GM23338 (cell line): ENCODE measurements around the gene STPG2. TPM values are rescaled to one million over a fixed set of nuclear protein-coding genes. Genes with fewer than 3 reads are reported as not detected.

Source experiments
- ATAC-seq: fragments of 200-7000 bp; cut with Tn5 transposase; 3 replicates; pipeline ENCODE4 v1.9.1; 2020
- DNase-seq: peaks from one replicate; pipeline ENCODE4 v3.0.0-alpha.2; 2015; ENCODE audit warnings: low spot score
- H2AFZ ChIP-seq: fragments of 200-600 bp; sonication (generic); 2 replicates; pipeline ENCODE4 v1.8.0; 2016; ENCODE audit warnings: antibody characterized with exemption, mild to moderate bottlenecking, moderate library complexity
- H3F3A ChIP-seq: fragments of 200-600 bp; sonication (generic); replicated peaks from 2 replicates; pipeline ENCODE4 v1.8.0; 2017; ENCODE audit warnings: antibody characterized with exemption, mixed run types, low read depth
- H3K27ac ChIP-seq: fragments of 200-600 bp; sonication (generic); 2 replicates; pipeline ENCODE4 v1.6.1; 2016; ENCODE audit warnings: low read depth
- H3K27me3 ChIP-seq: fragments of 200-600 bp; sonication (generic); 2 replicates; pipeline ENCODE4 v1.8.0; 2016; ENCODE audit warnings: mild to moderate bottlenecking, mixed run types, moderate library complexity; ENCODE audit not compliant: insufficient read depth
- H3K36me3 ChIP-seq: fragments of 200-600 bp; sonication (generic); 2 replicates; pipeline ENCODE4 v1.8.0; 2016; ENCODE audit warnings: mild to moderate bottlenecking; ENCODE audit not compliant: insufficient read depth
- H3K4me1 ChIP-seq: fragments of 200-600 bp; sonication (generic); 2 replicates; pipeline ENCODE4 v1.8.0; 2016; ENCODE audit warnings: mild to moderate bottlenecking, moderate library complexity; ENCODE audit not compliant: insufficient read depth
- H3K4me2 ChIP-seq: fragments of 200-600 bp; sonication (generic); 2 replicates; pipeline ENCODE4 v1.7.1; 2017; ENCODE audit warnings: mixed run types
- H3K4me3 ChIP-seq: fragments of 200-600 bp; sonication (generic); 2 replicates; pipeline ENCODE4 v1.6.1; 2016; ENCODE audit warnings: mixed run types
- H3K79me2 ChIP-seq: fragments of 200-600 bp; sonication (generic); replicated peaks from 2 replicates; pipeline ENCODE4 v1.8.0; 2017; ENCODE audit warnings: mild to moderate bottlenecking; ENCODE audit not compliant: insufficient read depth
- H3K9me2 ChIP-seq: fragments of 200-600 bp; sonication (generic); 2 replicates; pipeline ENCODE4 v1.8.0; 2017; ENCODE audit not compliant: insufficient read depth
- H4K20me1 ChIP-seq: fragments of 200-600 bp; sonication (generic); replicated peaks from 2 replicates; pipeline ENCODE4 v1.8.0; 2017; ENCODE audit warnings: mild to moderate bottlenecking; ENCODE audit not compliant: insufficient read depth
- H3K27ac Mint-ChIP-seq: 2 replicates; pipeline ENCODE4 v1.8.0; 2020; ENCODE audit warnings: inconsistent platforms, mild to moderate bottlenecking, moderate library complexity, mixed read lengths
- H3K27me3 Mint-ChIP-seq: 3 replicates; pipeline ENCODE4 v1.8.0; 2022; ENCODE audit warnings: low read depth, mild to moderate bottlenecking, moderate library complexity, mixed read lengths, inconsistent platforms; ENCODE audit not compliant: insufficient read depth, poor library complexity
- H3K36me3 Mint-ChIP-seq: 3 replicates; pipeline ENCODE4 v1.8.0; 2021; ENCODE audit warnings: low read depth, mild to moderate bottlenecking, inconsistent platforms, moderate library complexity, mixed read lengths
- H3K4me1 Mint-ChIP-seq: 3 replicates; pipeline ENCODE4 v1.8.0; 2020; ENCODE audit warnings: mild to moderate bottlenecking, inconsistent platforms, mixed read lengths
- H3K4me3 Mint-ChIP-seq: 3 replicates; pipeline ENCODE4 v1.8.0; 2021; ENCODE audit warnings: moderate library complexity, mild to moderate bottlenecking, inconsistent platforms, mixed read lengths
- H3K9me3 Mint-ChIP-seq: 3 replicates; pipeline ENCODE4 v1.8.0; 2020; ENCODE audit warnings: moderate library complexity, mild to moderate bottlenecking, inconsistent platforms, mixed read lengths
- CREB1 ChIP-seq: fragments of 250-450 bp; sonication (Bioruptor Pico); IDR thresholded peaks from 2 replicates; pipeline ENCODE4 v1.5.0; 2020; ENCODE audit warnings: low read depth, mild to moderate bottlenecking, moderate library complexity
- EZH2 ChIP-seq: fragments of 200-600 bp; sonication (generic); IDR thresholded peaks from one replicate; pipeline ENCODE4 v1.8.0; 2017; ENCODE audit warnings: antibody characterized with exemption, mild to moderate bottlenecking, low read depth; ENCODE audit not compliant: unreplicated experiment
- NANOG ChIP-seq: IDR thresholded peaks from 2 replicates; pipeline ENCODE4 v1.6.1; 2016; ENCODE audit warnings: antibody characterized with exemption, borderline replicate concordance
- POLR2AphosphoS5 ChIP-seq: IDR thresholded peaks from 2 replicates; pipeline ENCODE4 v1.6.1; 2016; ENCODE audit warnings: antibody characterized with exemption, low read depth
- ZNF114 ChIP-seq: fragments of 250-450 bp; sonication (Bioruptor Pico); IDR thresholded peaks from 2 replicates; pipeline ENCODE4 v1.5.0; 2020; ENCODE audit warnings: mild to moderate bottlenecking, moderate library complexity
- ZNF331 ChIP-seq: fragments of 250-450 bp; sonication (Bioruptor Pico); IDR thresholded peaks from 2 replicates; pipeline ENCODE4 v1.5.0; 2020; ENCODE audit warnings: low read depth, mild to moderate bottlenecking, moderate library complexity
- polyA plus RNA-seq: library from polyadenylated mRNA; unstranded; fragments of >200 nt; fragmentation: Nextera tagmentation; extraction: Ambion mirVana; gene quantifications from 2 replicates; pipeline ENCODE4 v1.2.1, GENCODE V29; 2016
- total RNA-seq: library from RNA; depleted of rRNA; stranded (reverse); fragments of >200 nt; shearing (Covaris generic); gene quantifications from 2 replicates; pipeline ENCODE4 v1.2.3, GENCODE V29; 2014
- TF ChIP-seq, protein P1 (sequence below): fragments of 250-450 bp; sonication (Bioruptor Pico); IDR thresholded peaks from 2 replicates; pipeline ENCODE4 v1.5.0; 2020; ENCODE audit warnings: mild to moderate bottlenecking, moderate library complexity
- TF ChIP-seq, protein P2 (sequence below), 2 experiments: fragments of 200-600 bp in 1 of 2; sonication (generic) in 1 of 2; conservative IDR thresholded peaks; 2 replicates each; pipeline versions ENCODE4 v1.5.1 to v1.6.1; 2016 to 2017; ENCODE audit warnings: antibody characterized with exemption in 2 of 2, low read depth in 2 of 2, mild to moderate bottlenecking in 2 of 2, moderate library complexity in 1 of 2

STPG2 gene
- total and polyA plus RNA-seq, 2 experiments from 2014 or later = 0.17 to 0.32 TPM

- TF ChIP-seq, protein P1, sequence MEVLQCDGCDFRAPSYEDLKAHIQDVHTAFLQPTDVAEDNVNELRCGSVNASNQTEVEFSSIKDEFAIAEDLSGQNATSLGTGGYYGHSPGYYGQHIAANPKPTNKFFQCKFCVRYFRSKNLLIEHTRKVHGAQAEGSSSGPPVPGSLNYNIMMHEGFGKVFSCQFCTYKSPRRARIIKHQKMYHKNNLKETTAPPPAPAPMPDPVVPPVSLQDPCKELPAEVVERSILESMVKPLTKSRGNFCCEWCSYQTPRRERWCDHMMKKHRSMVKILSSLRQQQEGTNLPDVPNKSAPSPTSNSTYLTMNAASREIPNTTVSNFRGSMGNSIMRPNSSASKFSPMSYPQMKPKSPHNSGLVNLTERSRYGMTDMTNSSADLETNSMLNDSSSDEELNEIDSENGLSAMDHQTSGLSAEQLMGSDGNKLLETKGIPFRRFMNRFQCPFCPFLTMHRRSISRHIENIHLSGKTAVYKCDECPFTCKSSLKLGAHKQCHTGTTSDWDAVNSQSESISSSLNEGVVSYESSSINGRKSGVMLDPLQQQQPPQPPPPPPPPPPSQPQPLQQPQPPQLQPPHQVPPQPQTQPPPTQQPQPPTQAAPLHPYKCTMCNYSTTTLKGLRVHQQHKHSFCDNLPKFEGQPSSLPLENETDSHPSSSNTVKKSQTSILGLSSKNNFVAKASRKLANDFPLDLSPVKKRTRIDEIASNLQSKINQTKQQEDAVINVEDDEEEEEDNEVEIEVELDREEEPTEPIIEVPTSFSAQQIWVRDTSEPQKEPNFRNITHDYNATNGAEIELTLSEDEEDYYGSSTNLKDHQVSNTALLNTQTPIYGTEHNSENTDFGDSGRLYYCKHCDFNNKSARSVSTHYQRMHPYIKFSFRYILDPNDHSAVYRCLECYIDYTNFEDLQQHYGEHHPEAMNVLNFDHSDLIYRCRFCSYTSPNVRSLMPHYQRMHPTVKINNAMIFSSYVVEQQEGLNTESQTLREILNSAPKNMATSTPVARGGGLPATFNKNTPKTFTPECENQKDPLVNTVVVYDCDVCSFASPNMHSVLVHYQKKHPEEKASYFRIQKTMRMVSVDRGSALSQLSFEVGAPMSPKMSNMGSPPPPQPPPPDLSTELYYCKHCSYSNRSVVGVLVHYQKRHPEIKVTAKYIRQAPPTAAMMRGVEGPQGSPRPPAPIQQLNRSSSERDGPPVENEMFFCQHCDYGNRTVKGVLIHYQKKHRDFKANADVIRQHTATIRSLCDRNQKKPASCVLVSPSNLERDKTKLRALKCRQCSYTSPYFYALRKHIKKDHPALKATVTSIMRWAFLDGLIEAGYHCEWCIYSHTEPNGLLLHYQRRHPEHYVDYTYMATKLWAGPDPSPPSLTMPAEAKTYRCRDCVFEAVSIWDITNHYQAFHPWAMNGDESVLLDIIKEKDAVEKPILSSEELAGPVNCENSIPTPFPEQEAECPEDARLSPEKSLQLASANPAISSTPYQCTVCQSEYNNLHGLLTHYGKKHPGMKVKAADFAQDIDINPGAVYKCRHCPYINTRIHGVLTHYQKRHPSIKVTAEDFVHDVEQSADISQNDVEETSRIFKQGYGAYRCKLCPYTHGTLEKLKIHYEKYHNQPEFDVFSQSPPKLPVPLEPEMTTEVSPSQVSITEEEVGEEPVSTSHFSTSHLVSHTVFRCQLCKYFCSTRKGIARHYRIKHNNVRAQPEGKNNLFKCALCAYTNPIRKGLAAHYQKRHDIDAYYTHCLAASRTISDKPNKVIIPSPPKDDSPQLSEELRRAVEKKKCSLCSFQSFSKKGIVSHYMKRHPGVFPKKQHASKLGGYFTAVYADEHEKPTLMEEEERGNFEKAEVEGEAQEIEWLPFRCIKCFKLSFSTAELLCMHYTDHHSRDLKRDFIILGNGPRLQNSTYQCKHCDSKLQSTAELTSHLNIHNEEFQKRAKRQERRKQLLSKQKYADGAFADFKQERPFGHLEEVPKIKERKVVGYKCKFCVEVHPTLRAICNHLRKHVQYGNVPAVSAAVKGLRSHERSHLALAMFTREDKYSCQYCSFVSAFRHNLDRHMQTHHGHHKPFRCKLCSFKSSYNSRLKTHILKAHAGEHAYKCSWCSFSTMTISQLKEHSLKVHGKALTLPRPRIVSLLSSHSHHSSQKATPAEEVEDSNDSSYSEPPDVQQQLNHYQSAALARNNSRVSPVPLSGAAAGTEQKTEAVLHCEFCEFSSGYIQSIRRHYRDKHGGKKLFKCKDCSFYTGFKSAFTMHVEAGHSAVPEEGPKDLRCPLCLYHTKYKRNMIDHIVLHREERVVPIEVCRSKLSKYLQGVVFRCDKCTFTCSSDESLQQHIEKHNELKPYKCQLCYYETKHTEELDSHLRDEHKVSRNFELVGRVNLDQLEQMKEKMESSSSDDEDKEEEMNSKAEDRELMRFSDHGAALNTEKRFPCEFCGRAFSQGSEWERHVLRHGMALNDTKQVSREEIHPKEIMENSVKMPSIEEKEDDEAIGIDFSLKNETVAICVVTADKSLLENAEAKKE (CRISPR knock-in tag) = no peak
- no peak for TF ChIP-seq NANOG
- TF ChIP-seq POLR2AphosphoS5 = no peak
Observed at GRCh38 chr4:97646997-97647396, 496.3 kb downstream of the STPG2 start (continued).

DNA sequence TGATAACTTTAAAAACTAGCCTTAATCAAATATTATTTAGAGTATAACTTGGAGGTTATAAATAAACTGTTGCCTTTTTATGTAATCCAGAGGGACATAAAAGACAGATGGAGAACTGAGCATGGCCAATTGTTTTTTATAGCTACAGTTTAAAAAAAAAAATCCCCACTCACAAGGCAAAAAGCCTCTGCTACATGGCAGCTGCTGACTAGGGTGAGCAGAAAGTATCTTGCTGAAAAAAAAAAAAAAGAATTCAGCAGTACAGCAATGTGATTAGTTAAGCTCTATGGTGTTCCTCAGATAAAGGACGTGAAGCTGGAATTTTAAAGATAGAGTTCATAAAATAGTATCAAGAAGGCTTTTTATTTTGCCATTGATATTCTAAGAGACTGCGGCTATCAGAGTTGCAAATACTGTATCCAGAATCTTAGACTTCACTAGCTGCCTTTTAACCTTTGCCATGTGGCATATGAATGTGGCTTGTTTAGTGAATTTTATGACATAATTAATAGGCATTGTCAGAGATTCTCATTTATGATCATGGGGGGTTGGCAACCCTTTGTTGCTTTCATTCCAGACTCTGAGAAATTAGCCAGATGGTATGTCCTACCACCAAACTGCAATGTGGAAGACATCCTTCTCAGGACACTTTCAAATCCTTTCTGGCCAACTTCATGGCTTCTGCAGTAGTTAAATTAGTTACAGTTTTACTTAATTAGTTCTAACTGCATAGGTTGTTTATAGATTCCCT lies 498.0 kb downstream of the STPG2 start:
- no peak overlapping the region for H3K4me2 ChIP-seq
- Mint-ChIP-seq H3K4me1 (no peaks in the 10 kb centered on the region), H3K27me3 (no peaks in the 10 kb centered on the region), H3K27ac (no peak overlapping the region), H3K36me3 (no peaks in the 10 kb centered on the region), H3K4me3 (no peak overlapping the region), H3K9me3 (no peaks in the 10 kb centered on the region)
- DNase-seq (no peak), ATAC-seq (no peak)
- no peak overlapping the region for H3K27ac ChIP-seq
- no peaks in the 10 kb centered on the region for H4K20me1 ChIP-seq
- H3K4me3 ChIP-seq = no peak overlapping the region
- no peaks in the 10 kb centered on the region for H3K9me2 ChIP-seq
- H3F3A ChIP-seq = no peaks in the 10 kb centered on the region
- no peaks in the 10 kb centered on the region for H3K27me3 ChIP-seq
- H3K36me3 ChIP-seq = no peaks in the 10 kb centered on the region
- no peak overlapping the region for H2AFZ ChIP-seq
- H3K4me1 ChIP-seq = no peaks in the 10 kb centered on the region
- no peaks in the 10 kb centered on the region for H3K79me2 ChIP-seq
- TF ChIP-seq POLR2AphosphoS5 (no peak), EZH2 (no peak), CREB1 (CRISPR knock-in tag) (no peak), ZNF114 (CRISPR knock-in tag) (no peak), ZNF331 (no peak)
- TF ChIP-seq, protein P2, sequence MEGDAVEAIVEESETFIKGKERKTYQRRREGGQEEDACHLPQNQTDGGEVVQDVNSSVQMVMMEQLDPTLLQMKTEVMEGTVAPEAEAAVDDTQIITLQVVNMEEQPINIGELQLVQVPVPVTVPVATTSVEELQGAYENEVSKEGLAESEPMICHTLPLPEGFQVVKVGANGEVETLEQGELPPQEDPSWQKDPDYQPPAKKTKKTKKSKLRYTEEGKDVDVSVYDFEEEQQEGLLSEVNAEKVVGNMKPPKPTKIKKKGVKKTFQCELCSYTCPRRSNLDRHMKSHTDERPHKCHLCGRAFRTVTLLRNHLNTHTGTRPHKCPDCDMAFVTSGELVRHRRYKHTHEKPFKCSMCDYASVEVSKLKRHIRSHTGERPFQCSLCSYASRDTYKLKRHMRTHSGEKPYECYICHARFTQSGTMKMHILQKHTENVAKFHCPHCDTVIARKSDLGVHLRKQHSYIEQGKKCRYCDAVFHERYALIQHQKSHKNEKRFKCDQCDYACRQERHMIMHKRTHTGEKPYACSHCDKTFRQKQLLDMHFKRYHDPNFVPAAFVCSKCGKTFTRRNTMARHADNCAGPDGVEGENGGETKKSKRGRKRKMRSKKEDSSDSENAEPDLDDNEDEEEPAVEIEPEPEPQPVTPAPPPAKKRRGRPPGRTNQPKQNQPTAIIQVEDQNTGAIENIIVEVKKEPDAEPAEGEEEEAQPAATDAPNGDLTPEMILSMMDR (conservative IDR thresholded peaks at IDR 0.05; ENCODE audit: low read depth in 2 of 2) = no peak
